Gastroesophageal sphincter (tissue), 3 donors: Measurements from ENCODE around the gene LEMD2.

Experiments used
- EP300 ChIP-seq: sonication (generic); formaldehyde crosslinking; IDR thresholded peaks from one replicate; pipeline ENCODE4 v1.6.1; 2017; ENCODE audit warnings: antibody characterized with exemption, mild to moderate bottlenecking
- POLR2A ChIP-seq, 2 donors: fragments of 450-650 bp; IDR thresholded peaks; one replicate each; pipeline ENCODE4 v1.6.1; 2017; ENCODE audit warnings: antibody characterized with exemption in 2 of 2, mild to moderate bottlenecking in 2 of 2, moderate library complexity in 1 of 2
- TF ChIP-seq, protein P1 (sequence below), 4 experiments: fragments of 200-600 bp in 2 of 4; fragments of 450-650 bp in 2 of 4; sonication (generic) in 1 of 4; IDR thresholded peaks; one replicate each; pipeline ENCODE4 v1.5.1; 2017 to 2019; ENCODE audit warnings: antibody characterized with exemption in 4 of 4, mild to moderate bottlenecking in 2 of 4, moderate library complexity in 2 of 4

DNA sequence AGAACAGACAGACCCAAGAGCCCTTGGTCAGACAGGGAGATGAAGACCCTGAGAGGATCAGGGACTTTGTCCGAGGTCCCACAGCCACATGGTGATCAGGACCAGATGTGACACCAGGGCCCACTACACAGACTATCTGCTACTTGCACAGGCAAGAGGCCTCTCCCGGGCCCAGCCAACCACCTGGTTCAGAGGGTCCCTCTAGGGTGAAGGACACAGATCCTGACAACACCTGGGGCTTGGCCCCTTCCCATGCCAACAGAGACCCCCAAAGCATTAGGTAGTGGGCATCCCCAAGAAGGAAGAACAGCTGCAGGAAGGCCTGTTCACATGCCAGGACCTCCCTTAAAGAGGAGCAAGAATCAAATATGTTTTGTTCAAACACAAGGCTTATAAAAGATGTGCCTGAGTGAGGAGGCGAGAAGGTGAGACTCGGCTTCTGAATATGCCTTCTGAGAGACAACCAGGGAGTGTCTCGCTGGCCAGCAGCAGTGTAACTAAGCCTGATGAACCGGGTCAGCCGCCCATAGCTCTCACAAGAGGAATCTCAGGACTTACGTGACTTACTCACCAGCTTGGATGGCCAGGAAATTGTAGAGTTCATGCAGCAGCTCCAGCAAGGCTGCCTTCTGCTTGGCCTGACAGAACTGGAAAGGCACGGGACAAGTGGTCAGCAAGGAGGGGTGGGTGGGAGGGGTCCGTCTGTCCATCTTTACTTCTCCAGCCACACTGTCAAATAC is 5.0 kb downstream of the LEMD2 start:
- TF ChIP-seq, protein P1, sequence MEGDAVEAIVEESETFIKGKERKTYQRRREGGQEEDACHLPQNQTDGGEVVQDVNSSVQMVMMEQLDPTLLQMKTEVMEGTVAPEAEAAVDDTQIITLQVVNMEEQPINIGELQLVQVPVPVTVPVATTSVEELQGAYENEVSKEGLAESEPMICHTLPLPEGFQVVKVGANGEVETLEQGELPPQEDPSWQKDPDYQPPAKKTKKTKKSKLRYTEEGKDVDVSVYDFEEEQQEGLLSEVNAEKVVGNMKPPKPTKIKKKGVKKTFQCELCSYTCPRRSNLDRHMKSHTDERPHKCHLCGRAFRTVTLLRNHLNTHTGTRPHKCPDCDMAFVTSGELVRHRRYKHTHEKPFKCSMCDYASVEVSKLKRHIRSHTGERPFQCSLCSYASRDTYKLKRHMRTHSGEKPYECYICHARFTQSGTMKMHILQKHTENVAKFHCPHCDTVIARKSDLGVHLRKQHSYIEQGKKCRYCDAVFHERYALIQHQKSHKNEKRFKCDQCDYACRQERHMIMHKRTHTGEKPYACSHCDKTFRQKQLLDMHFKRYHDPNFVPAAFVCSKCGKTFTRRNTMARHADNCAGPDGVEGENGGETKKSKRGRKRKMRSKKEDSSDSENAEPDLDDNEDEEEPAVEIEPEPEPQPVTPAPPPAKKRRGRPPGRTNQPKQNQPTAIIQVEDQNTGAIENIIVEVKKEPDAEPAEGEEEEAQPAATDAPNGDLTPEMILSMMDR (IDR thresholded peaks at IDR 0.05) = no peak
- TF ChIP-seq POLR2A (IDR thresholded peaks at IDR 0.05) (no peak), EP300 (no peak)
